Spinal cord (tissue), 10 donors: ENCODE data around the gene LAMA5. TPM values are rescaled to one million over a fixed set of nuclear protein-coding genes. Genes with fewer than 3 reads are reported as not detected.

Experiments used
- DNase-seq, 6 donors: peaks; one replicate each; pipeline versions ENCODE4 v3.0.0 to v3.0.0-alpha.2; 2013 to 2015; ENCODE audit warnings: low spot score in 6 of 6, low read depth in 4 of 6
- H3K27ac ChIP-seq: one replicate; pipeline ENCODE4 v1.5.1; 2013; ENCODE audit warnings: low read depth, low read length, control low read depth
- H3K27me3 ChIP-seq: one replicate; pipeline ENCODE4 v1.6.1; 2013; ENCODE audit warnings: low read length; ENCODE audit not compliant: control insufficient read depth, insufficient read depth
- H3K36me3 ChIP-seq: one replicate; pipeline ENCODE4 v1.6.1; 2013; ENCODE audit warnings: low read length; ENCODE audit not compliant: control insufficient read depth, insufficient read depth
- H3K4me1 ChIP-seq: one replicate; pipeline ENCODE4 v1.6.1; 2013; ENCODE audit warnings: low read length; ENCODE audit not compliant: control insufficient read depth, insufficient read depth
- H3K4me3 ChIP-seq: one replicate; pipeline ENCODE4 v1.5.1; 2013; ENCODE audit warnings: low read depth, low read length, control low read depth
- H3K9me3 ChIP-seq: one replicate; pipeline ENCODE4 v1.6.1; 2013; ENCODE audit warnings: low read length; ENCODE audit not compliant: control insufficient read depth, insufficient read depth
- WGBS: methylation state at CpG from one replicate; pipeline ENCODE4 v1.1.5; 2013; ENCODE audit warnings: missing lambda C conversion rate; ENCODE audit not compliant: insufficient coverage; 5-methylcytosine and 5-hydroxymethylcytosine counted together
- polyA plus RNA-seq, 2 donors: library from polyadenylated mRNA; unstranded; fragments of 120-200 nt; gene quantifications; one replicate each; pipeline ENCODE4 v1.2.1, GENCODE V29; 2013; ENCODE audit not compliant: insufficient read length in 2 of 2
- total RNA-seq, 2 donors: library from RNA; depleted of rRNA in 1 of 2; stranded (reverse); fragments of 120-200 nt in 1 of 2; fragments of >200 nt in 1 of 2; gene quantifications; one replicate each; pipeline versions ENCODE4 v1.2.3 to v1.2.4, GENCODE V29; 2013 to 2014
- donor health status: healthy.

Gene LAMA5
- total and polyA plus RNA-seq, 4 donors = 15.8 to 86.8 (median 64.8) TPM

- no peaks in the 10 kb centered on the region for H3K27me3 ChIP-seq
- WGBS = 95% methylated on average over 37 of the region's 37 CpGs
- H3K4me3 ChIP-seq = no peak overlapping the region
- no peaks in the 10 kb centered on the region for H3K4me1 ChIP-seq
- no peak overlapping the region for H3K27ac ChIP-seq
- peaks cover 99% of the 10 kb centered on the region for H3K36me3 ChIP-seq
- H3K9me3 ChIP-seq = no peaks in the 10 kb centered on the region
- DNase-seq = no peak
These were observed 37.4 kb downstream of the LAMA5 start for GRCh38 chr20:62329389-62330377.

DNA sequence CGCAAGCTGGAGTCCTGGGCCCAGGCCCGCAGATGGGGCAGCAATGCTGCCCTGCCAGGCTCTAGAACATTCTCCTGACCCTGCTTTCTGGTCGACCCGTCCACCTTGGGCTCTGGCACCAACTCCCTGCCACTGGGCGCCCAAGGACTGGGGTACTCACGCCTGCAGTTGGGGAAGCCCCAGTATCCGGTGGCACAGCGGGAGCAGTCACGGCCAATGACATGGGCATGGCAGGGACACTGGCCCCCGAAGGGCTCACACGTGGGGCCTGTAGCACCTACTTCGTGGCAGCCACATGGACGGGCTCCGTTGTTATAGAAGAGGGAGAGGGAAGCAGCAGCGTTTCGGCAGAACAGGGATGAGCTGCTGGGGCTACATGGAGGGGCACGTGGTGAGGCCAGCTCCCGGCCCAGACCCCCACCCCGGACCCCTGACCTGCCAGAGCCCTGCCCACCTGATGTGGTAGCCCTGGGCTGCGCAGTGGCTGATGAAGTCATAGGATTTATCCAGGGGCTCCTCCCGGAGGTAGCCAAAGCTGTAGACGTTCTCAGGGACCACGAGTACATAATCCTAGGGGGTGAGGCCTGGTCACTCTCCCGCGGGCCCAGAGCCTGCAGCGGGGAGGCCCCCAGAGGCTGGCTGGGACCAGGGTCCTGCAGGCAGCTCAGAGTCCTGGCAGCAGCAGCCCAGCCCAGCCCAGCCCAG lies 38.3 kb downstream of the LAMA5 start:
- no peak overlapping the region for H3K27ac ChIP-seq
- H3K9me3 ChIP-seq = no peaks in the 10 kb centered on the region
- H3K36me3 ChIP-seq = peaks cover 99% of the 10 kb centered on the region
- no peak for DNase-seq
- H3K4me1 ChIP-seq = no peaks in the 10 kb centered on the region
- no peaks in the 10 kb centered on the region for H3K27me3 ChIP-seq
- H3K4me3 ChIP-seq = no peak overlapping the region
- WGBS = 95% methylated on average over 26 of the region's 26 CpGs

GRCh38 chr20:62327726-62328495 lies 39.2 kb downstream of the LAMA5 start:
- H3K9me3 ChIP-seq = no peaks in the 10 kb centered on the region
- 93% methylated on average over 29 of the region's 33 CpGs for WGBS
- H3K36me3 ChIP-seq = peaks cover 99% of the 10 kb centered on the region
- no peak overlapping the region for H3K27ac ChIP-seq
- DNase-seq = no peak
- no peaks in the 10 kb centered on the region for H3K4me1 ChIP-seq
- H3K4me3 ChIP-seq = no peak overlapping the region
- no peaks in the 10 kb centered on the region for H3K27me3 ChIP-seq

DNA sequence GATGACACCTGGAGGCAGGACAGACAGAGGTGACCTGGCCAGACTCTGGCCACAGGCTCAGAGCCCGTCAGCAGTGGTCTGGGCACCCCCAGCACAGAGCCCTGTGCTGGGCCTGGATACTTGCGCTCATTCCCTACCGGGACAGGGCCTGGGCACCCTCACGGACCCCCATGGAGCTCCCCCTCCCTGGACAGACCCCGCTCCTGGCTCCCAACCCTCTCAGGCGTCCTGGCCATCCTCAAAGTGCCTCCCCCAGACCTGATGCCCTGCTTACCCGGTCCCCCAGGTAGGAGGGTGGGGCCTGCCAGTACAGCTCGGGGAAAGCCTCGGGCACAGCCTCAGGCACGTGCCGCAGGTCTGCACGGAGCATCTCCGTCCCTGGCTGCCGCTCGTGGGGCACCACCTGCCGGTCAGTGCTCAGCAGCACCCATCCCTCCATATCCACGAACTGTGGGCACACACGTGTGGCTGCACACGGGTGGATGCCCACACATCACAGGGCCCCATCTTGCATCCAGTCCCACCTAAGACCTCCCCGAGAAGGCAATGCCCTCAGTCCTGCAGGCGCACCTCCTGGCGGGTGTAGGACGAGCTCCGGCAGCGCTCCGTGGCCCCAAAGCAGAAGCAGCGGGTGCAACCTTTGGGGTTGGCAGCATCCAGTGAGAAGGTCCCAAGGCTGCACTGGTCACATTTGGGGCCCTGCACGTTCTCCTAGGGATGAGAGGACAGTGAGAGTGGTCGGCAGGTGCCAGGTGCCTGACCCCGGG lies 40.0 kb downstream of the LAMA5 start:
- H3K27me3 ChIP-seq = no peaks in the 10 kb centered on the region
- H3K36me3 ChIP-seq = peaks cover 99% of the 10 kb centered on the region
- no peak overlapping the region for H3K4me3 ChIP-seq
- no peaks in the 10 kb centered on the region for H3K9me3 ChIP-seq
- no peak overlapping the region for H3K27ac ChIP-seq
- H3K4me1 ChIP-seq = no peaks in the 10 kb centered on the region
- WGBS = 87% methylated on average over 30 of the region's 30 CpGs
- DNase-seq = no peak

GRCh38 chr20:62326559-62326958 lies 40.6 kb downstream of the LAMA5 start:
- Histone ChIP-seq H3K9me3 (no peaks in the 10 kb centered on the region), H3K27ac (no peak overlapping the region), H3K36me3 (peaks cover 98% of the 10 kb centered on the region), H3K4me3 (no peak overlapping the region), H3K27me3 (no peaks in the 10 kb centered on the region), H3K4me1 (no peaks in the 10 kb centered on the region)
- DNase-seq = no peak
- 89% methylated on average over 11 of the region's 14 CpGs for WGBS

DNA sequence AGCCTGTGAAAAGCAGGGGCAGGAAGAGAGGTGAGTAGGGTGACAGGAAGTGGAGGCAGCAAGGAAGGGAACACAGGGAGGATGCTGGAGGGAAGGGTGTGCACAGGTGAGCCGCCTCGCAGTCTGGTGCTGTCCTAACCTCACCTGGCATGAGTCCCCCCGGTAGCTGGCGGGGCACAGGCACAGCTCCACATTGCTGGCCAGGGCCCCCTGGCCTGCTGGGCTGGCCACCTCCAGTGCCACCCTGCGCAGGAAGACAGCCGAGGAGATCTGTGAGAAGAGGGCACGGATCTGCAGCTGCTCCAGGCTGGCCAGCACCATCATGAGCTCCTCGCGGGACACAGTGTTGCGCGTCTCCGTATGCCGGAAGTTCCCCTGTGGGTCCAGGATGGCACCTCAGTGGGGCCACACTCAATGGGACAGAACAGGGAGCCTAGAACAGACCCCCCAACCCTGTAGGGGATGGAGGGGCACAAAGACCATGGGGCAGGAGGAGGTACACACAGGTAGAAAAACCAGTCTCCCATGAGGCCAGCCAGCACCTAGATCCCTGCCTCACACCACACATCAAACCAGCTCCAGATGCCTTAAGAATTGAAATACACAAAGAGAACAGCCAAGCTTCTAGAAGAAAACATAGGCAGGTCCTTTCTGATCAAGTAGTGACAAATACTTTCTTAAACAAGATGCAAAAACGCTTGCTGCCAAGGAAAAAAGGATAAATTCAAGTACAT lies 41.8 kb downstream of the LAMA5 start:
- Histone ChIP-seq H3K27ac (no peak overlapping the region), H3K9me3 (no peaks in the 10 kb centered on the region), H3K4me3 (no peak overlapping the region), H3K36me3 (peaks cover 94% of the 10 kb centered on the region), H3K27me3 (no peaks in the 10 kb centered on the region), H3K4me1 (no peaks in the 10 kb centered on the region)
- over 99% methylated on average over 13 of the region's 14 CpGs for WGBS
- no peak for DNase-seq

DNA sequence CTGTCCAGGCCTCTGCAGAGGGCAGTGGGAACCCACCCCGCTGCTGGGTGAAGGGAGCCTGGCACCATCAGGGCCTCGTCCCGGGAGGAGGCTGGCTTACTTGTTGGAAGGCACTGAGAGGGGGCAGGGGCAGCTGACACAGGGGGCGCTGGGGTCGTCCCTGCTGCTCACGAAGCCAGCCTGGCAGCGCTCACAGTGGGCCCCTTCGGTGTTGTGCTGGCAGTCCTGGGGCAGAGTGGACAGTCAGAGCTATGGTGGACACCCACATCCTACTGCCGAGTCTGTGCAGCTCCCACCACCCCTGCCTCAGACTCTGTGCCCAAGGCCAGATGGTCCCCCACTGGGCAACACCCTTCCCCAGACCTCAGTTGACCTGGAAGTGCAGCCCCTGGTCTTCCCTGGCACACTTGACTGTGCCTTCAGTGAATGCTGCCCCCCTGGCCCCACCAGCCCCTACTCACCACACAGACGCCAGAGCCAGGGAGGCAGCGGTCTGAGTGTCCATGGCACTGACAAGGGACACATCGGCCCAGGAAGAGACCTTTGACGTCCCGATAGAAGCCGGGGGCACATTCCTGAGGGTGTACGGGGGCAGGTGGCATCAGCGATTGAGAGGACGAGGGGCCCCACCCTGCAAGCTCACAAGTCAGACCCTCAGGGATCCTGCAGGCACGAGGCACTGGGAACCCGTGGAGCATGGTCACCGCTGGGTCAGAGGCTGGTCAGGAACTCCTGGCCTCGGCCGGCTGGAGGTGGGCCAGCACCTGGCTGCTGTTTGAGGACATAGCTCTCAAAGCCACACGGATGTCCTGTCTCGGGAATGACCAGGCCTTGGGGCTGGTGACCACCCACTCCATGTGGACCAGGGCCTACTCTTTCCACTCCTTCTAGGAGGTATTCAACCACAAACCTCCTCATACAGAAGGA lies 42.9 kb downstream of the LAMA5 start:
- Histone ChIP-seq H3K27ac (no peak overlapping the region), H3K27me3 (no peaks in the 10 kb centered on the region), H3K4me3 (no peak overlapping the region), H3K36me3 (peaks cover 91% of the 10 kb centered on the region), H3K9me3 (no peaks in the 10 kb centered on the region), H3K4me1 (no peaks in the 10 kb centered on the region)
- WGBS = 89% methylated on average over 22 of the region's 25 CpGs
- no peak for DNase-seq
